GM23248 (cell line): ENCODE measurements around the gene TEX51. TPM values are rescaled to one million over a fixed set of nuclear protein-coding genes. Genes with fewer than 3 reads are reported as not detected.

Source experiments
- DNase-seq: peaks from one replicate; pipeline ENCODE4 v3.0.0-alpha.2; 2015
- H2AFZ ChIP-seq: fragments of 200-600 bp; sonication (generic); 2 replicates; pipeline ENCODE4 v1.6.1; 2016; ENCODE audit warnings: antibody characterized with exemption
- H3F3A ChIP-seq: fragments of 200-600 bp; sonication (generic); 2 replicates; pipeline ENCODE4 v1.6.1; 2016; ENCODE audit warnings: mild to moderate bottlenecking, antibody characterized with exemption, mixed run types; ENCODE audit not compliant: insufficient read depth
- H3K27ac ChIP-seq: fragments of 200-600 bp; sonication (generic); 2 replicates; pipeline ENCODE4 v1.5.1; 2016; ENCODE audit warnings: mild to moderate bottlenecking
- H3K27me3 ChIP-seq: fragments of 200-600 bp; sonication (generic); replicated peaks from 2 replicates; pipeline ENCODE4 v1.6.1; 2016; ENCODE audit warnings: mild to moderate bottlenecking; ENCODE audit not compliant: insufficient read depth
- H3K36me3 ChIP-seq: fragments of 200-600 bp; sonication (generic); 2 replicates; pipeline ENCODE4 v1.6.1; 2016; ENCODE audit warnings: low read depth, mild to moderate bottlenecking
- H3K4me1 ChIP-seq: fragments of 200-600 bp; sonication (generic); 2 replicates; pipeline ENCODE4 v1.6.1; 2016; ENCODE audit warnings: mild to moderate bottlenecking; ENCODE audit not compliant: insufficient read depth
- H3K4me2 ChIP-seq: fragments of 200-600 bp; sonication (generic); one replicate; pipeline ENCODE4 v1.6.1; 2016; ENCODE audit warnings: mild to moderate bottlenecking; ENCODE audit not compliant: unreplicated experiment
- H3K4me3 ChIP-seq: fragments of 200-600 bp; sonication (generic); 2 replicates; pipeline ENCODE4 v1.5.1; 2016; ENCODE audit warnings: mild to moderate bottlenecking
- H3K79me2 ChIP-seq: fragments of 200-600 bp; sonication (generic); 2 replicates; pipeline ENCODE4 v1.6.1; 2016; ENCODE audit warnings: mild to moderate bottlenecking; ENCODE audit not compliant: insufficient read depth
- H3K9ac ChIP-seq: fragments of 200-600 bp; sonication (generic); 2 replicates; pipeline ENCODE4 v1.6.1; 2016; ENCODE audit warnings: mild to moderate bottlenecking
- H3K9me2 ChIP-seq: fragments of 200-600 bp; sonication (generic); 2 replicates; pipeline ENCODE4 v1.6.1; 2016; ENCODE audit warnings: mixed run types, mild to moderate bottlenecking, moderate library complexity; ENCODE audit not compliant: insufficient read depth
- H3K9me3 ChIP-seq: fragments of 200-600 bp; sonication (generic); one replicate; pipeline ENCODE4 v1.6.1; 2017; ENCODE audit warnings: low read depth
- H4K20me1 ChIP-seq: fragments of 200-600 bp; sonication (generic); 2 replicates; pipeline ENCODE4 v1.6.0; 2016; ENCODE audit not compliant: insufficient read depth
- EZH2 ChIP-seq: fragments of 200-600 bp; sonication (generic); IDR thresholded peaks from 2 replicates; pipeline ENCODE4 v1.6.1; 2018; ENCODE audit warnings: antibody characterized with exemption, mild to moderate bottlenecking; ENCODE audit not compliant: insufficient read depth, poor library complexity, severe bottlenecking
- EZH2phosphoT487 ChIP-seq: fragments of 200-600 bp; sonication (generic); IDR thresholded peaks from 2 replicates; pipeline ENCODE4 v1.6.1; 2018; ENCODE audit warnings: antibody characterized with exemption, moderate library complexity, mild to moderate bottlenecking, low read depth; ENCODE audit not compliant: insufficient read depth
- WGBS, 2 experiments: methylation state at CpG; one replicate each; pipeline ENCODE4 v1.1.6; 2015 to 2017; ENCODE audit warnings: low lambda C conversion rate in 2 of 2, low coverage in 1 of 2; ENCODE audit errors: missing lambda C conversion rate in 2 of 2; 5-methylcytosine and 5-hydroxymethylcytosine counted together
- in situ Hi-C: fragments of 300-500 bp; cut with MboI; formaldehyde crosslinking; loops from 2 replicates; pipeline ENCODE4 v1.15.0; 2020
- polyA plus RNA-seq: library from polyadenylated mRNA; unstranded; fragments of >200 nt; fragmentation: Nextera tagmentation; extraction: Ambion mirVana; gene quantifications from 2 replicates; pipeline ENCODE4 v1.2.1, GENCODE V29; 2016
- total RNA-seq: library from RNA; depleted of rRNA; stranded (reverse); fragments of >200 nt; shearing (Covaris generic); gene quantifications from 2 replicates; pipeline ENCODE4 v1.2.3, GENCODE V29; 2014

The TEX51 gene
- total and polyA plus RNA-seq, 2 experiments from 2014 or later: not detected

- in situ Hi-C loops: no loop called here
These were observed 34.4 kb downstream of the TEX51 start for GRCh38 chr2:126932966-126933710.

GRCh38 chr2:126933711-126934091, 35.0 kb downstream of the TEX51 start:
- no peak overlapping the region for H3K4me3 ChIP-seq
- H3K9me3 ChIP-seq: no peaks in the 10 kb centered on the region
- no peak overlapping the region for H3K9ac ChIP-seq
- H3K4me1 ChIP-seq: no peaks in the 10 kb centered on the region
- 10 to 13% methylated on average over 4 of the region's 4 CpGs for WGBS, 2 experiments
- no peaks in the 10 kb centered on the region for H4K20me1 ChIP-seq
- H3K79me2 ChIP-seq: no peaks in the 10 kb centered on the region
- in situ Hi-C loops: no loop called here
- H2AFZ ChIP-seq: no peak overlapping the region
- H3K27ac ChIP-seq: no peak overlapping the region
- TF ChIP-seq EZH2 (no peak), EZH2phosphoT487 (no peak)
- H3F3A ChIP-seq: no peaks in the 10 kb centered on the region
- peaks cover 4% of the 10 kb centered on the region for H3K27me3 ChIP-seq
- H3K9me2 ChIP-seq: no peaks in the 10 kb centered on the region
- H3K36me3 ChIP-seq: no peaks in the 10 kb centered on the region
- no peak for DNase-seq
- no peak overlapping the region for H3K4me2 ChIP-seq

More at GRCh38 chr2:126932966-126933710, 34.4 kb downstream of the TEX51 start:
- Histone ChIP-seq H3K36me3 (no peaks in the 10 kb centered on the region), H3F3A (no peaks in the 10 kb centered on the region), H3K9me3 (no peaks in the 10 kb centered on the region), H3K4me3 (no peak overlapping the region), H3K9ac (no peak overlapping the region), H3K27me3 (peaks cover 4% of the 10 kb centered on the region), H2AFZ (no peak overlapping the region), H3K79me2 (no peaks in the 10 kb centered on the region), H3K27ac (no peak overlapping the region), H3K4me1 (no peaks in the 10 kb centered on the region), H3K9me2 (no peaks in the 10 kb centered on the region), H3K4me2 (no peak overlapping the region), H4K20me1 (no peaks in the 10 kb centered on the region)
- WGBS, 2 experiments: 40 to 43% methylated on average over 14 of the region's 14 CpGs
- DNase-seq: no peak
- TF ChIP-seq EZH2: no peak
- no peak for TF ChIP-seq EZH2phosphoT487

GRCh38 chr2:126934809-126935208, 36.1 kb downstream of the TEX51 start:
- no peak for DNase-seq
- 29 to 38% methylated on average over 6 of the region's 6 CpGs for WGBS, 2 experiments
- TF ChIP-seq EZH2phosphoT487: no peak
- TF ChIP-seq EZH2: no peak
- Histone ChIP-seq H3K27me3 (peaks cover 4% of the 10 kb centered on the region), H3K27ac (no peak overlapping the region), H3K9me2 (no peaks in the 10 kb centered on the region), H3K9me3 (no peaks in the 10 kb centered on the region), H3K9ac (no peak overlapping the region), H3F3A (no peaks in the 10 kb centered on the region), H3K36me3 (no peaks in the 10 kb centered on the region), H4K20me1 (no peaks in the 10 kb centered on the region), H2AFZ (no peak overlapping the region), H3K79me2 (no peaks in the 10 kb centered on the region), H3K4me2 (no peak overlapping the region), H3K4me3 (no peak overlapping the region), H3K4me1 (no peaks in the 10 kb centered on the region)
- in situ Hi-C loops: no loop called here

GRCh38 chr2:126935774-126936173, 37.1 kb downstream of the TEX51 start:
- no peak for TF ChIP-seq EZH2
- no peak for TF ChIP-seq EZH2phosphoT487
- H3K27me3 ChIP-seq: peaks cover 4% of the 10 kb centered on the region
- no peak overlapping the region for H2AFZ ChIP-seq
- in situ Hi-C loops: no loop called here
- H3K9me2 ChIP-seq: no peaks in the 10 kb centered on the region
- H4K20me1 ChIP-seq: no peaks in the 10 kb centered on the region
- 29 to 42% methylated on average over 5 of the region's 5 CpGs for WGBS, 2 experiments
- no peak overlapping the region for H3K27ac ChIP-seq
- H3K9me3 ChIP-seq: no peaks in the 10 kb centered on the region
- no peak for DNase-seq
- no peak overlapping the region for H3K4me3 ChIP-seq
- H3K9ac ChIP-seq: no peak overlapping the region
- H3K4me2 ChIP-seq: no peak overlapping the region
- no peaks in the 10 kb centered on the region for H3K4me1 ChIP-seq
- no peaks in the 10 kb centered on the region for H3K79me2 ChIP-seq
- no peaks in the 10 kb centered on the region for H3F3A ChIP-seq
- no peaks in the 10 kb centered on the region for H3K36me3 ChIP-seq
